HL-60 (cell line): ENCODE results near the gene STRA6.

ENCODE experiments used
- DNase-seq, 2 experiments: peaks; one replicate each; pipeline ENCODE4 v3.0.0-alpha.2; 2010 to 2020; ENCODE audit warnings: low read depth in 1 of 2, low spot score in 1 of 2
- H3K27ac ChIP-seq: fragments of 250-450 bp; sonication (Bioruptor Pico); replicated peaks from 2 replicates; pipeline ENCODE4 v1.5.1; 2020; ENCODE audit warnings: mild to moderate bottlenecking, moderate library complexity
- H3K27me3 ChIP-seq: fragments of 250-450 bp; sonication (Bioruptor Pico); 2 replicates; pipeline ENCODE4 v1.5.1; 2021; ENCODE audit warnings: mild to moderate bottlenecking, moderate library complexity; ENCODE audit not compliant: insufficient read depth, poor library complexity, severe bottlenecking
- H3K4me3 ChIP-seq: replicated peaks from 2 replicates; pipeline ENCODE4 v1.5.1; 2011; ENCODE audit warnings: mild to moderate bottlenecking, control low read depth, low read length; ENCODE audit not compliant: insufficient read depth
- CTCF ChIP-seq: IDR thresholded peaks from one replicate; pipeline ENCODE4 v1.5.1; 2011; ENCODE audit warnings: low read length, control low read depth, inconsistent platforms; ENCODE audit not compliant: insufficient read depth
- GABPA ChIP-seq: IDR thresholded peaks from 2 replicates; pipeline ENCODE4 v1.6.1; 2012; ENCODE audit warnings: low read depth
- POLR2AphosphoS5 ChIP-seq: IDR thresholded peaks from 2 replicates; pipeline ENCODE4 v1.6.1; 2012; ENCODE audit warnings: low read depth
- REST ChIP-seq: IDR thresholded peaks from 2 replicates; pipeline ENCODE4 v1.6.1; 2012; ENCODE audit warnings: low read depth; ENCODE audit not compliant: insufficient replicate concordance
- SPI1 ChIP-seq: IDR thresholded peaks from 2 replicates; pipeline ENCODE4 v1.6.1; 2012; ENCODE audit warnings: low read depth, mild to moderate bottlenecking, borderline replicate concordance

Gene STRA6

GRCh38 chr15:74220475-74221248 is 18.1 kb upstream of the STRA6 start:
- Histone ChIP-seq H3K27me3 (peaks cover 6% of the 10 kb centered on the region), H3K4me3 (no peak overlapping the region), H3K27ac (no peak overlapping the region)
- DNase-seq = no peak
- TF ChIP-seq SPI1 = no peak
- no peak for TF ChIP-seq POLR2AphosphoS5
- no peak for TF ChIP-seq REST
- TF ChIP-seq GABPA = no peak
- TF ChIP-seq CTCF = no peak

DNA sequence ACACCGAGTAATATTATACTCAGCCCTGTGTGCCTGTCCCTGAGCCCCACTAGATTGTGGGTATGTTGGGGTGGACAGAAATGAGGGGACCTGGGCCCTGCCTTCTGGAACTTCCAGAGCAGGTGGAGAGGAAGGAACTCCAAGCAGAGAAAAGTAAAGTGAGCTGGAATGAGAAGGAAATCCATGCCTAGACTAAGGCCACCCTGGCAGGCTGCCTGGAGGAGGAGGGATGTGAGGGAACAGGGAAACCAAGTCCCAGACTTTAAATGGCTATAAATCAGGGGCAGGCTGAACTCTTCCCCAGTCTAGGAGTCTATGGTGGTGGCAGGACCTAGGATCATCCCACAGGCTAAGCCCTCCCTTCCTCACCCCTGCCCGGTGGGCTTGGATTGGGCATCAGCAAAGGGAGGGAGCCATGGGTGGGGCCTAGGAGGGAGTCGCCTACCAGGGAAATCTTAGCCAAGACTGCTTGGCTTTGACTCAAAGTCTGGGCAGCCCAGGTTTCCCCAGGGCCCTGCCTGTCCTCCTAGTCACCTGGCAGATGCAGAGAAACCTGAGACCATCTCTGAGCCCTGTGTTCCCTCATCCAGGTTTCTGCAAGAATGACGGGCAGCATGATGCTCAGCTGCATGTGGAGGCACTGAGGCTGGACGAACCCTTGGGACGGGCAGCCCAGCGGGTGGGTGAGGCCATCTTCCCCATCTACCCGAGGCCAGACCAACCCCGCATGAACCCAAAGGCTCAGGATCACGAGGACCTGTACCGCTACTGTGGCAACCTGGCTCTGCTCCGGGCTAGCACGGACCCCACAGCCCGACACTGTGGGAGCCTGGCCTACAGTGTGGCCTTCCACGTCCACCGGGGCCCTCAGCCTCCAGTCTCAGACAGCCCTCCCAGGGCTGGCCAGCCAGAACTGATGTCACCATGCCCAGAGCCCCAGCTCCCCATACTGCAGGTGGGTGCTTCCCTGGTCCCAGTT is 15.6 kb upstream of the STRA6 start:
- no peak overlapping the region for H3K27ac ChIP-seq
- TF ChIP-seq GABPA (no peak), POLR2AphosphoS5 (no peak), REST (no peak), CTCF (no peak), SPI1 (no peak)
- H3K27me3 ChIP-seq = peaks cover 6% of the 10 kb centered on the region
- H3K4me3 ChIP-seq = no peak overlapping the region
- no peak for DNase-seq

DNA sequence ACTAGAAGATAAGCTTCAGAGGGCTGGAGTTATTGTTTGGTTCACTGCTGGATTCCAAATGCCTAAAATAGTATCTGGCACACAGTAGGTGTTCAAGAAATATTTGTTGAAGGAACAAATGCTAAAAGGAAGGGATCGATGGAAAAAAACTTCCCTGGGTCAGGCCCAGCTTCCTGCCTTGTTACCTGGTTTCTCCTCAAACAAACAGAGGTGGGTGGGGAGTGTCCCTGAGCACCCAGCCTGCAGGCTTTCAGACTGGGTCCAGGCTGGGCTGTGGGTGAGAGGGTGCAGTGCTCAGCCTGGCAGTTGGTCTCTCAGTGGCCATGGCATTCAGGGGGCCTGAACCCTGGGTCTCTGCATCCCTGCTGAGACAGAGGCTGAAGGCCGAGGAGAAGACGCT is 14.4 kb upstream of the STRA6 start:
- peaks cover 4% of the 10 kb centered on the region for H3K27me3 ChIP-seq
- H3K4me3 ChIP-seq = no peak overlapping the region
- TF ChIP-seq POLR2AphosphoS5 (no peak), SPI1 (no peak), CTCF (no peak), GABPA (no peak), REST (no peak)
- H3K27ac ChIP-seq = no peak overlapping the region
- no peak for DNase-seq
